ENCODE data around the gene CLN3. TPM values are rescaled to one million over a fixed set of nuclear protein-coding genes. Genes with fewer than 3 reads are reported as not detected.
"Not testable (repeated sequence)": the region's sequence is repeated elsewhere in the genome, so short reads cannot be mapped to it uniquely, and the experiment has no call there.

Gene CLN3
- total RNA-seq, 1 experiment from 2014 or later: 6.9 TPM

GRCh38 chr16:28503470-28504259, 11.8 kb upstream of the CLN3 start:
- no peaks in the 10 kb centered on the region for H3K9me3 ChIP-seq (replicated peaks)
- H3K4me3 ChIP-seq: no peak overlapping the region
- H3K36me3 ChIP-seq: no peaks in the 10 kb centered on the region
- H3K27ac ChIP-seq: no peak overlapping the region
- DNase-seq (ENCODE audit: low read depth in 1 of 2, low spot score in 2 of 2): no peak
- no peaks in the 10 kb centered on the region for H3K4me1 ChIP-seq (replicated peaks)
- peaks cover 4% of the 10 kb centered on the region; the same call in 1 of the 2 replicates for H3K27me3 ChIP-seq (replicated peaks)

- peaks cover 4% of the 10 kb centered on the region; the same call in 1 of the 2 replicates for H3K27me3 ChIP-seq (replicated peaks)
These were observed 10.4 kb upstream of the CLN3 start for GRCh38 chr16:28502290-28502689.

GRCh38 chr16:28501258-28502232, 9.7 kb upstream of the CLN3 start:
- no peak for DNase-seq (ENCODE audit: low read depth in 1 of 2, low spot score in 2 of 2)
- Histone ChIP-seq H3K9me3 (replicated peaks) (no peaks in the 10 kb centered on the region), H3K27me3 (replicated peaks) (peaks cover 4% of the 10 kb centered on the region; the same call in 1 of the 2 replicates), H3K36me3 (no peaks in the 10 kb centered on the region), H3K4me1 (replicated peaks) (no peaks in the 10 kb centered on the region), H3K4me3 (no peak overlapping the region), H3K27ac (no peak overlapping the region)

More at GRCh38 chr16:28502290-28502689, 10.4 kb upstream of the CLN3 start:
- DNase-seq (ENCODE audit: low read depth in 1 of 2, low spot score in 2 of 2): no peak
- Histone ChIP-seq H3K36me3 (no peaks in the 10 kb centered on the region), H3K4me3 (no peak overlapping the region), H3K27ac (no peak overlapping the region), H3K9me3 (replicated peaks) (no peaks in the 10 kb centered on the region), H3K4me1 (replicated peaks) (no peaks in the 10 kb centered on the region)

GRCh38 chr16:28500476-28501180, 8.8 kb upstream of the CLN3 start:
- not testable (repeated sequence) for H3K4me1 ChIP-seq (replicated peaks); H3K27me3 ChIP-seq (replicated peaks); H3K9me3 ChIP-seq (replicated peaks); H3K4me3 ChIP-seq; DNase-seq (ENCODE audit: low read depth in 1 of 2, low spot score in 2 of 2); H3K27ac ChIP-seq; H3K36me3 ChIP-seq

- no peaks in the 10 kb centered on the region for H3K9me3 ChIP-seq (replicated peaks)
- DNase-seq (ENCODE audit: low read depth in 1 of 2, low spot score in 2 of 2): no peak
- no peaks in the 10 kb centered on the region; the same call in 1 of the 2 replicates for H3K27me3 ChIP-seq (replicated peaks)
- no peaks in the 10 kb centered on the region for H3K4me1 ChIP-seq (replicated peaks)
- no peaks in the 10 kb centered on the region for H3K36me3 ChIP-seq
- H3K4me3 ChIP-seq: no peak overlapping the region
- no peak overlapping the region for H3K27ac ChIP-seq
These were observed 8.0 kb upstream of the CLN3 start for GRCh38 chr16:28499854-28500253.

GRCh38 chr16:28498666-28499381, 7.0 kb upstream of the CLN3 start:
- H3K36me3 ChIP-seq: no peaks in the 10 kb centered on the region
- no peak for DNase-seq (ENCODE audit: low read depth in 1 of 2, low spot score in 2 of 2)
- no peak overlapping the region for H3K4me3 ChIP-seq
- H3K27ac ChIP-seq: no peak overlapping the region
- H3K27me3 ChIP-seq (replicated peaks): no peaks in the 10 kb centered on the region; the same call in 1 of the 2 replicates
- H3K4me1 ChIP-seq (replicated peaks): no peaks in the 10 kb centered on the region
- H3K9me3 ChIP-seq (replicated peaks): no peaks in the 10 kb centered on the region

- Histone ChIP-seq H3K4me3 (no peak overlapping the region), H3K36me3 (no peaks in the 10 kb centered on the region), H3K27me3 (replicated peaks) (no peaks in the 10 kb centered on the region), H3K27ac (no peak overlapping the region), H3K4me1 (replicated peaks) (no peaks in the 10 kb centered on the region), H3K9me3 (replicated peaks) (no peaks in the 10 kb centered on the region)
- no peak for DNase-seq (ENCODE audit: low read depth in 1 of 2, low spot score in 2 of 2)
These were observed 6.2 kb upstream of the CLN3 start for GRCh38 chr16:28497861-28498599.

- no peaks in the 10 kb centered on the region for H3K9me3 ChIP-seq (replicated peaks)
- no peaks in the 10 kb centered on the region for H3K4me1 ChIP-seq (replicated peaks)
- H3K4me3 ChIP-seq: no peak overlapping the region
- no peak overlapping the region for H3K27ac ChIP-seq
- H3K27me3 ChIP-seq (replicated peaks): no peaks in the 10 kb centered on the region
- H3K36me3 ChIP-seq: no peaks in the 10 kb centered on the region
- no peak for DNase-seq (ENCODE audit: low read depth in 1 of 2, low spot score in 2 of 2)
These were observed 5.5 kb upstream of the CLN3 start for GRCh38 chr16:28497386-28497785.

- H3K9me3 ChIP-seq (replicated peaks): no peaks in the 10 kb centered on the region
- no peak for DNase-seq (ENCODE audit: low read depth in 1 of 2, low spot score in 2 of 2)
- no peak overlapping the region for H3K4me3 ChIP-seq
- no peaks in the 10 kb centered on the region for H3K27me3 ChIP-seq (replicated peaks)
- no peaks in the 10 kb centered on the region for H3K36me3 ChIP-seq
- H3K27ac ChIP-seq: no peak overlapping the region
- no peaks in the 10 kb centered on the region for H3K4me1 ChIP-seq (replicated peaks)
These were observed 5.0 kb upstream of the CLN3 start for GRCh38 chr16:28496844-28497243.

GRCh38 chr16:28495795-28496749, 4.2 kb upstream of the CLN3 start:
- Histone ChIP-seq H3K36me3 (no peaks in the 10 kb centered on the region), H3K27ac (no peak overlapping the region), H3K9me3 (replicated peaks) (no peaks in the 10 kb centered on the region), H3K4me1 (replicated peaks) (0 out of 2 replicates have a peak, but pooled peaks cover 6% of the 10 kb centered on the region), H3K4me3 (no peak overlapping the region), H3K27me3 (replicated peaks) (no peaks in the 10 kb centered on the region)
- no peak for DNase-seq (ENCODE audit: low read depth in 1 of 2, low spot score in 2 of 2)

GRCh38 chr16:28495098-28495793, 3.4 kb upstream of the CLN3 start:
- H3K27me3 ChIP-seq (replicated peaks): no peaks in the 10 kb centered on the region
- DNase-seq (ENCODE audit: low read depth in 1 of 2, low spot score in 2 of 2): no peak
- H3K27ac ChIP-seq: no peak overlapping the region
- no peak overlapping the region for H3K4me3 ChIP-seq
- 0 out of 2 replicates have a peak, but pooled peaks cover 6% of the 10 kb centered on the region for H3K4me1 ChIP-seq (replicated peaks)
- H3K9me3 ChIP-seq (replicated peaks): no peaks in the 10 kb centered on the region
- no peaks in the 10 kb centered on the region for H3K36me3 ChIP-seq

All from SJSA1 (cell line).